ENCODE measurements around the gene NRP1.

NRP1 gene

DNA sequence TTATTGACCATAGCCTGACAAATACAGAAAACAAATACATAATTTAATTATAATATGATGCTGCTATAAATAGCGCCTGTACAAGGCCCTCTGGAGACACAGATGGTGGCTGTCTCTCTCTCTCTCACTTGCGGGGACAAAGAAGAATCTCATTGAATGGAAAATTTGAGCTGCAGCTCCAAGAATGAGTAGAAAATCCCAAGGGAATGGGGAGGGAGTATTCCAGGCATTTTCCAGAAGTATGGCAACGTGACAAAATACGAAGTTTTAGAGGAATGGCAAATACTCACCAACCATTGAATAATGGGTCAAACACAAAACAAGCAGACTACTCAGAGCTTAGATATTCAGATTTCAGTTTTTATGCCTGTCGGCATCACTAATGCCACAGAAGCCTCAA is 179.9 kb downstream of the NRP1 start:
- TF ChIP-seq, protein P1, sequence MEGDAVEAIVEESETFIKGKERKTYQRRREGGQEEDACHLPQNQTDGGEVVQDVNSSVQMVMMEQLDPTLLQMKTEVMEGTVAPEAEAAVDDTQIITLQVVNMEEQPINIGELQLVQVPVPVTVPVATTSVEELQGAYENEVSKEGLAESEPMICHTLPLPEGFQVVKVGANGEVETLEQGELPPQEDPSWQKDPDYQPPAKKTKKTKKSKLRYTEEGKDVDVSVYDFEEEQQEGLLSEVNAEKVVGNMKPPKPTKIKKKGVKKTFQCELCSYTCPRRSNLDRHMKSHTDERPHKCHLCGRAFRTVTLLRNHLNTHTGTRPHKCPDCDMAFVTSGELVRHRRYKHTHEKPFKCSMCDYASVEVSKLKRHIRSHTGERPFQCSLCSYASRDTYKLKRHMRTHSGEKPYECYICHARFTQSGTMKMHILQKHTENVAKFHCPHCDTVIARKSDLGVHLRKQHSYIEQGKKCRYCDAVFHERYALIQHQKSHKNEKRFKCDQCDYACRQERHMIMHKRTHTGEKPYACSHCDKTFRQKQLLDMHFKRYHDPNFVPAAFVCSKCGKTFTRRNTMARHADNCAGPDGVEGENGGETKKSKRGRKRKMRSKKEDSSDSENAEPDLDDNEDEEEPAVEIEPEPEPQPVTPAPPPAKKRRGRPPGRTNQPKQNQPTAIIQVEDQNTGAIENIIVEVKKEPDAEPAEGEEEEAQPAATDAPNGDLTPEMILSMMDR (IDR thresholded peaks at IDR 0.05; ENCODE audit: insufficient read depth, low read depth, low read length, missing control alignments): no peak
- no peak overlapping the region for H3K4me3 ChIP-seq (ENCODE audit: low read length)
- DNase-seq (ENCODE audit: low read depth): no peak

DNA sequence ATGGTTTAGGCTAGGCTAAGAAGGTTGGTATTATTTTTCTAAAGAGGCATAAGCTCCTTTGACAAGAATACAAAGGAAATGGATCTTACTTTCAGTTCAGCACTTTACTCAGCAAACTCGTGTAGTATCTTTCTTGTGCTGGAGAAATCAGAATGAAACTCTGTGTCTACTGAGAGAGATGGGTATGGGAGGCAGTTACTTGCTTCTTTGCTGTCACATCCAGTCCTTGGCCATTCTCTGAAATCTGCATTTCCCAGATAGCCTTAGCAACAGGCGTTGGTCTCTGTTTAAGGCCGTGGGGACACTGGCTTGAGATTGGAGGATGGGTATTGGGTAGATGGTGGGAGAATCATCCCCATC is 180.5 kb downstream of the NRP1 start:
- no peak overlapping the region for H3K4me3 ChIP-seq (ENCODE audit: low read length)
- DNase-seq (ENCODE audit: low read depth): no peak

DNA sequence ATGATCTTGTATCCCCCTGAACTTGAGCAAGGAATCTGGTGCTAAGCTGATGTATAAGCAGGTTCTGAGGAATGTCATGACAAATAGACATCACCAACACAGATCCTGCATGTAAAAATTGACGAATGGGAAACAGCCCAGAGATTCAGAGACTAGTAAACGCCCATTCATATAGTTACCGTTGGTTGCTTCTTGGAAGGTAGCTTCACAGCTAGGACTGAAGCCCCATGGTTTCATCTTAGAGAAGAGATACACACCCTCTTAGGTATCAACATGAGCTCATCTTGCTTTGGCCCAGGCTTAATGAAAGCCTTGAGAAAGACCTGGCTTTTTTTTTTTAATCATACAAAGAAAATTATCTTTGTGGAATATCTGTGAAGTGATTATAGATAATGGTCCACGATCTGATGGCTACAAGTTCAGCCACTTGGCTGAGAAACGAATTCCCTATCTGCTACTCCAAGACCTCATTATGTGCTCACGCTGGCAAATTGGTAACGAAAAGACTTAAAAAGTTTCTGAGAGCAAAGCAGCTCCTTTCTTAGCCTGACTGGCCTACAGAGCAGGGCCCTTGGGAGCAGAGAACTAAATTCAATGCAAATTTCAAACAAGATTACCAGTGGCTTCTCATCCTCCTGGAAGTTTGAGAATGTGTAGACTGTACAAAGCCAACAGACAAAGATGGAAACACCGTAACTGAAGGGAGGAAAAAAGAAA is 181.1 kb downstream of the NRP1 start:
- TF ChIP-seq, protein P1 (IDR thresholded peaks at IDR 0.05; ENCODE audit: insufficient read depth, low read depth, low read length, missing control alignments): no peak
- no peak overlapping the region for H3K4me3 ChIP-seq (ENCODE audit: low read length)
- no peak for DNase-seq (ENCODE audit: low read depth)

More for the DNA sequence above, 180.5 kb downstream of the NRP1 start:
- TF ChIP-seq, protein P1 (IDR thresholded peaks at IDR 0.05; ENCODE audit: insufficient read depth, low read depth, low read length, missing control alignments): no peak

DNA sequence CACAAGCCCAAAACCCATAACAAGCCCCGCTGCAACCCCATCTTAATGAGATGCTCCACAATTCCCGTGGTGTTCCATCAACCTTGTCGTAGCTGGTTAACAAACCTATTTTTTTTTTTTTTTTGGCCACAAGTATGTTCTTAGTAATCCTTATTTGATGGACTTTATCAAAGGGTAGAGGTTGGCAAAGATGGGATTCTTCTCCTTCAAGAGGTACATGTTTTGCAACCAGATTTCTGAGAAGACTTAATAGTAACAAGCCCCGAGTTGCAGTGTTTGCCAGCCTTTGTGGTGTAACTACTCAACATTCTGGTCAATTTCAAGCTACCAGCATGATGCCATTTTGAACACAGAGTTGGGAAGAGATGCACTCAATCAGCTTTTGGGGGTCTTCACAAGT is 181.7 kb downstream of the NRP1 start:
- no peak for DNase-seq (ENCODE audit: low read depth)
- TF ChIP-seq, protein P1 (IDR thresholded peaks at IDR 0.05; ENCODE audit: insufficient read depth, low read depth, low read length, missing control alignments): no peak
- H3K4me3 ChIP-seq (ENCODE audit: low read length): no peak overlapping the region

DNA sequence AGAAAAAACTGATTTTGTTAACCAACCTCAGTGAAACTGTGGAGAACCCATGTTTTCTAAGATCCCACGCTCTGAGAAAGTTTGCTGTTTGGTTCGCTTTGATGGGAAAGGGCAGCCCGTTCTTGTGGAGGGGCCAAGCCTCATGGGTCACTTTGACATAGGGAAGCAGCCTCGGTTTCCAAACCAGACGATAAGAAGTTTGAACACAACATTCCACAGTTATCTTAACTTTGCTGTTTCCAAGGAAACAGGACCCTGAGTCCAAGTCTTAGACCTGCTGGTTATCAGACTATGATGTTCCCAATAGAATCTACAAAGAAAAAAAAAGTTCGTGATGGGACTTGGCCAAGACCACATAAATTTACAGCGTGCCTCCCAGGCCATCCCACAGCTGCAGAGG is 182.3 kb downstream of the NRP1 start:
- no peak for DNase-seq (ENCODE audit: low read depth)
- TF ChIP-seq, protein P1 (IDR thresholded peaks at IDR 0.05; ENCODE audit: insufficient read depth, low read depth, low read length, missing control alignments): no peak
- H3K4me3 ChIP-seq (ENCODE audit: low read length): no peak overlapping the region

DNA sequence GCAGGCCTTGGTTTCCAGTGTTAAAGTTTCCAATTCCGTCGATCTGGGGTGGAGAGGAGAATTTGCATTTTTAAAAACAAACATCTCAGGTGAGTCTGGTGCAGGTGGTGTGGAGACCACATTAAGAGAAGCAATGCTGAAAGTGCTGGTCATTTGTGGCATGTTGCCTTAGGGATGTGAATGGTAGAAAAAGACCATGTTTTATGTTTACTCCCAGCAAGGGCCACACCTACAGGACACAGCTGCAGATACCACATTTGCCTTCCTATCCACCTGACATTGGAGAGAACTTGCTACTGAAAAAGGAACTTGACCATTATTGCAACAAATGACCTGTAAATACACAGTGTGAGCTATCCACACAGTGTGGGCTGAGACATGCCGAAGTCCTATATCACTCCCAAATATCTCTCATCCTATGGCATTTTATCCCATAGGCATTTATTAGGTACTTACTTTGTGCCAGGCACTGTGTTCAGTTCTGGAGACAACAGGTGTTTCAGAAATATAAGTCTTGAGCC is 183.1 kb downstream of the NRP1 start:
- no peak overlapping the region for H3K4me3 ChIP-seq (ENCODE audit: low read length)
- no peak for DNase-seq (ENCODE audit: low read depth)
- TF ChIP-seq, protein P1 (IDR thresholded peaks at IDR 0.05; ENCODE audit: insufficient read depth, low read depth, low read length, missing control alignments): no peak

DNA sequence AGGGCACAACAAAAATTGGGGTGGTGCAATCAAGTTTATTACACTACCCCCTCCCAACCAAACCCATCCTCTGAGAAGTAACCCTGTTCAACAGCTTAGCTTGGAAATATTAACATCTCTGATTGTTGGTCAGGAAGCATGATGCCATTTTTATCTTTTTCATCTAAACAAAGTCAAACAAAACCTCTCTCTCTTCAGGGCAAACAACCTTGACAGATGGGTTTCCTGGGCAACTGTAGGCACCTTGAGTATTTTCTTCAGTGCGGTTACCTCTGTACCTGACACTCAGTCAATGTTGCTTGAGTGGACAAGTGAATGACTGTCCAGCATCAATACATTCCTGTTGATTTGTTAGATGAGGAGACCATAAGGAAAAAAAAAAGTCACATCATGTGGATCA is 183.6 kb downstream of the NRP1 start:
- no peak for DNase-seq (ENCODE audit: low read depth)
- TF ChIP-seq, protein P1 (IDR thresholded peaks at IDR 0.05; ENCODE audit: insufficient read depth, low read depth, low read length, missing control alignments): no peak
- no peak overlapping the region for H3K4me3 ChIP-seq (ENCODE audit: low read length)
